HK-2 (cell line): Measurements from ENCODE around the gene PDLIM7.
A peak's percentile ranks its signal among the peaks of the same experiment; 100 is the strongest.
"Not testable (repeated sequence)": the region's sequence is repeated elsewhere in the genome, so short reads cannot be mapped to it uniquely, and the experiment has no call there.

Experiments
- DNase-seq: peaks from one replicate; pipeline ENCODE4 v3.0.0-alpha.2; 2018; ENCODE audit not compliant: unreplicated experiment

The PDLIM7 gene, protein sequence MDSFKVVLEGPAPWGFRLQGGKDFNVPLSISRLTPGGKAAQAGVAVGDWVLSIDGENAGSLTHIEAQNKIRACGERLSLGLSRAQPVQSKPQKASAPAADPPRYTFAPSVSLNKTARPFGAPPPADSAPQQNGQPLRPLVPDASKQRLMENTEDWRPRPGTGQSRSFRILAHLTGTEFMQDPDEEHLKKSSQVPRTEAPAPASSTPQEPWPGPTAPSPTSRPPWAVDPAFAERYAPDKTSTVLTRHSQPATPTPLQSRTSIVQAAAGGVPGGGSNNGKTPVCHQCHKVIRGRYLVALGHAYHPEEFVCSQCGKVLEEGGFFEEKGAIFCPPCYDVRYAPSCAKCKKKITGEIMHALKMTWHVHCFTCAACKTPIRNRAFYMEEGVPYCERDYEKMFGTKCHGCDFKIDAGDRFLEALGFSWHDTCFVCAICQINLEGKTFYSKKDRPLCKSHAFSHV

DNA sequence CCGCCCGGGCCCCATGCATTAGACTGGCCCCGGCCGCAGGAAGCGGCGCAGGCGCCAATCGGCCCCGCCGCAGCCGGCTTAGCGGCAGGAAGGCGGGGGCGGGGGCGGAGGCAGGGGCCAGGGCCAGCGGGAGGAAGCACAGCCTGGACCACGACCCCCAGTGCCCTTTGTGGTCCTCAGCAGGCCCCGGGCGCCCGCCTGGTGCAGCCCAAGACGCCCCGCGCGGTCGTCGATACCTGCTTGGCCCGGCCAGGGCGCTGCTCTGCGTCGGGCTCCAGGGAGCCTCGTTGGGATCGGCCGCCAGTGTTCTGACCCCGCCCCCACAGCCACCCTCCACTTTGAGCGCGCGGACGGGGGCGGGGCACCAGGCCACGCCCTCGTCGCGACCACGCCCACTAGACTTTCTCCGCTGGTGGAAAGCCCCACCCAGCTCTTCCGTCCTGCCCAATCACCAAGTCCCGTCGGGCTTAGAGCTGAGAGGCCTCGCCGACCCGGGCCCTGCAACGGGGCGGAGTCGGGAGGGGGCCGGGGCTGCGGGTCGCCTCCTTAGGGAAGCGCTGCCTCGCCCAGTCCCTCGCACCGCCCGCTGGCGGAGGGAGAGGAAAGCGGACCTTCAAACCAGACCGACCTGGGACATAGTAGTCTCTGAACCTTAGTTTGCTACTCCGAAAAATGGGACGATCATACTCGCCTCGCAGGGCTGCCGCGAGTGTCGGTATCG is at the start of gene PDLIM7:
Gene PDLIM7, minus strand, starts transcription at position 313 of the 721 bp plus-strand sequence. CDS start 1,092 bp downstream, outside the sequence.
- peak; percentile 93 for DNase-seq

DNA sequence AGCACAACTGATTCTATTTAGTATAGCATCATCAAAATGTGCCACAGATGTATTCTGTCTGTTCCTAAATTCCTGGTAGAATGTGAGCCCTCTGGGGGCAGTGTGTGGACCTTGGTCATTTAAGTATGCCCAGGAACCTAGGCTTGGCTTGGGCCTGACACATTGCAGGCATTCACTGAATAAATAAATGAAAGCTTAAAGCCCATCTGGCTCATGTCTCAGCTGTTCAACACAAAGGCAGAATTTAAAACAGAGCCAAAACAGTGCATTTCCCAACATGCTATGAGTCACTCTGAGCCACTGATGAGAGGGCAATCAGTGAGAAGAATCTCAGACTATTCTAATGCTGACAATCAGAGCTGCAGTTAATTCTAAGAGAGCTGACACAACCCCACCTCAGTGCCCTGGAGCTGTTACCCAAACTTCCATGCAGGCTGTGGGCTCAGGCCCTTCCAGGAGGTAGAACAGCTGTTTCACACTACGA is 48.9 kb upstream of the PDLIM7 start:
- DNase-seq = no peak

DNA sequence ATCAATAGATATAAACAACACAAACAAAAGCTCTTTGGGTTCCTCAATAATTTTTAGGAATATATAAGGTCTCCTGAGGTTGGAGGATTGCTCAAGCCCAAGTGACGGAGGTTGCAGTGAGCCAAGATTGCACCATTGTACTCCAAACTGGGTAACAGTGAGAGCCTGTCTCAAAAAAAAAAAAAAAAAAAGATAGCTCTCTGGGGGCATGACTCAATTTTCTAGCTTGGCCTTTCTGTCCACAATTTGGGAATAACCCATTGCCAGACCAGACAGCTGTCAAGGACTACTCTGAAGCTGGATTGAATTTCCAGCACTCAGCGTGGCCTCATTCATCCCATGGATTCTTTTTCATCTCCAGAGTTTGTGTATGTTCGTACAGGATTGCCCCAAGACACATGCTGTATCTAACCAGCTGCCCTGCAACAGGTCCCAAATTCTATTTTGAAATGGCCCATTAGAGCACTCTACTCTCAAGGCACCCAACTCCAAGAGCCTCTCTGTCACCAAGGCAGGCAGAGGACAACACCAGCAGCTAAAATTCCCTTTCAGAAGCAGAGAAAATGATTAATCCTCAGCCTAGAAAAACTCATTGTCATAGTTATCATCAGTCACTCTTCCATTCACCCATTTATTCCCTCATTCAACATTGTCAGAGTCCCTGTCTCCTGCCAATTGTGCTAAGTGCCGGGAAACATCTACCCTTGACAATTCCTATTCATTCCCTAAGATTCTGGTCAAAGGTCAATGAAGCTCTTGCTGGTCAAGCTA is 48.3 kb upstream of the PDLIM7 start:
- no peak for DNase-seq

DNA sequence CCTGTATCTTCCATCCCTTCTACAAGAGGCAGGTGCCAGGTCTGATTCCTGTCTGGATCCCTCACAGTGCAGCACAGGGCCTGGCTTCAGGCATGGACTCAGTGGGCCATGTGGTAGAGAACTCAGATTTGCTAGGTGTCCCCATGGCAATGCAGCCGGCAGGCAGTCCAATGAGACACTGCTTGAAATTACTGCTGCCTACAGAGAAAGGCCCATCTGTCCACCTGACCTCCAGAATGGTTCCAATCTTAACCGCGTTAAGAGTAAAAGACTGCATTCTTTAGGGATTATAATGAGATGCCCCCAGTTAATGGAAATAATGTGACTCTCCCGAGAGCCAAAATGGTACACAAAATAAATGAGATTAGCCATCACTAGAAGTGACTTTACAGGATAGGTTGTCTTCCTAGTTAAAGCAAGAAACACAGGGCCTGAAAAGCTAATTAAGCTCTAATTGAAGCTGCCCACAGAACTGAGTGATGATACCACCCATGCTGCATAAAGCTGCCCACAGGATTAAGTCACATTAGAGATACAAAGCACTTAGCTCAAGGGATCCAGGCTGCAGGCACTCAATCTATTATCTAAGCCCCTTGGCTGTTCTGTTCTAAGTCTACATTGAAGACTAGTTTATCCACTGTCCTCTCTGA is 45.5 kb upstream of the PDLIM7 start:
- no peak for DNase-seq

DNA sequence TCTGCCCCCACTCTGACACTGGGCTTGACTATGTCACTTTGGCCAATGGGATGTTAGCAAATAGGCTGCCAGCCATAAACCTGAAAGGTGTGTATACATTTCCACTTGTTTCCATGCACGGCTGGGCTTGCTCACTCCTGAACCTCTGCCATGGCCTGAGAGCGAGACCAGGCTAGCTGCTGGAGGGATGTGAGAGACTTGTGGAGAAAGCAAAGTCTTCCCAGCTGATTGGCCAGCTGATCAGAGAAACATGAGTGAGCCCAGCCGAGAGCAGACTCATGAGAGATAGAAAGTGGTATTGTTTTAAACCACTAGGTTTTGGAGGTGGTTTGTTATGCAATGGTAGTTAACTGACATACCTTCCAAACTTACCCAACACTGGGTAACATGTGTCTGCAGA is 43.0 kb upstream of the PDLIM7 start:
- DNase-seq = no peak

DNA sequence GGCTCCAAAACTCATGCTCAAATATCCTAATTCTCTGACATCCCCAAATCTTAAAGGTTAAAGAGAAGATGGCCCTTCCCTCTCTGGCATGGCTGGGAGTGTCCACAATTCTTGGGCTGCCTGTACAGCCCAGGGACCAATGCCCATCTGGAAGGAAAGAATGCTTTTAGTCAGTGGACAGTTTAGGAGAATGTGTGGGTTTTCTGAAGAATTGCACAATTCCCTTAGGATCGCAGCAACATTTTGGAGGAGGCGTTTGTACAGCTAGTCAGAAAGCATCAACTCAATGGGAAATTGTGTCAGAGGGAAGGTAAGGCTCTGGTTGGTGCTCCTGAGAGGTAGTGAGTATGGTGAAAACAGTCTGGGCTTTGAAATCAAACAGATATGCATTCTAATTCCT is 42.0 kb upstream of the PDLIM7 start:
- no peak for DNase-seq

DNA sequence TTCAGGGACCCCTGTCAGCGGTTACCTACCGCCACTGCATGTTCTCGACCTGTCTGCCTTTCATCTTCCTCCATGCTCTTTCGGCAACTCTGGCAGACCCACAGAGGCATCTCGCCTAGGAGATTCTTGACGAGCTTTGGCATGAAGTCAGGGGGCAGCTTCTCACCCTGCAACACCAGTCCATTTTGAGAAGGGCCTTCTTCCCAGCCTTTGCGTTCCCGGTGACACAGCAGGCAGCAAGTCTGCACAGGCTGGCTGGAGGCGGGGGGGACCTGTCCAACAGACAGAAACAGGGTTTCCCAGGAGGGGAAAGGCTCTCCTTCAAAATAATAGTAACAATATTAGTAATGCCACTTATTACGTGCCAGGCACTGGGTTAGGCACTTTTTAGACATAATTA is 41.5 kb upstream of the PDLIM7 start:
- DNase-seq = no peak

DNA sequence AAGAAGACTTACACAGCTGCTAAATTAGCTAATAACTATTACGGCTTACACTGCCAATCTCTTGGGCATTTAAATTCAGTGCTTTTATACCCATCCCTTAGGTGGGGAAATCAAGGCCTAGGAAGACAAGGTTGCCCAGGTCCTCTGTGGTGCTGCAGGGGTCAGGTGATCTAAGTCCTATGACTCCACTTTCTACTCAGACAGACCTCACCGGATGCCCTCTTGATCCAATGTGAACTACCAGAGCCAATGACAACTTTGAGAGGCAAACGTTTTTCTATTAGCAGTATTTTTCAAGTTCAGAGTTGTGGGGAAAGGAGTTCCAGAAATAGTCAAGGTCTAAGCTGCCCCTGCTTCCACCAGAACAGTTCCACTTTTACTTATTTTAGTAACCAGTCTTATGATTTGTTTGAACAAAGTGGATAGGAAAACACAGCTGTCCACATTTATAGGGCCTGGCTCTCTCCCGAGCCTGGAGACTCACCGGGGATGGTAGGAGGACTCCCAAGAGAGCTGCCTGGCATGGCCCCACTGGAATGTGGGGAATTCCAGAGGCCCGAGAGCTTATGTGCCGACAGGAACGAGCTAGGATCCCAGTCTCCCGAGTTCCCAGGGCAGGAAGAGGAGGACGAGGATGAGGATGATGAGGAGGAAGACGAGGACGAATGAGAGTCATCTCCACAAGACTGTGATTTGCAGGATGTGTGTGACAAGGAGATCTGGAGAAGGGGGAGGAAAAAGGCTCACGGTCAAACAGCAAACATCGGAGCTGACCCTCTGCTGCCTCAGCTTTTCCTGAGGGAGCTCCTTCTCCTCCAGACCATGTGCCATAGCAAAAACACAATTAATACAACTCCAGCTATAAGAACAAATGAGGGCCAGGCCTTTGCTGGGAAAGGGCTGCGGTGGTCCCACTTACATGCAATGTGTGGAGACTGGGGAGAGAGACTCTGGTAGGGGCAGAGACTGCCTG is 40.3 kb upstream of the PDLIM7 start:
- DNase-seq = peak; percentile 69

DNA sequence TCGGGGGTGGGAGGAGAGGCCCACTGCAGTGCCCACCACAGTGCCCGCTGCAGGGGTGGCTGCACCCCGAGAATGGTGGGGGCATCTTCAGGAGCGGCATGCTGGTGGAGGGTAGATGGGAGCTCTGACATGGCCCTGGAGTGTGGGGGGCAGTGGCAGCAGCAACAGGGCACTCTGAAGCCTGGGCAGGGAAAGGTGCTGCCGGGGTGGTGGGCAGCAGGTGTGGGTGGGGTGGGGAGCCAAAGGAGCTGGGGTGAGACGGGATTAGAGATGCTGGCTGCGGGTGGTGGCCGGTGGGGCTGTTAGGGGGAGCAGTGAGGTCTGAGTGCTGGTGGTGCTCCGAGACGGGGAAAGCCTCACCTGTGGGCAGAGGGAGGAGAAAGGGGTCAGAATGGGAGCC is 39.0 kb upstream of the PDLIM7 start:
- no peak for DNase-seq

DNA sequence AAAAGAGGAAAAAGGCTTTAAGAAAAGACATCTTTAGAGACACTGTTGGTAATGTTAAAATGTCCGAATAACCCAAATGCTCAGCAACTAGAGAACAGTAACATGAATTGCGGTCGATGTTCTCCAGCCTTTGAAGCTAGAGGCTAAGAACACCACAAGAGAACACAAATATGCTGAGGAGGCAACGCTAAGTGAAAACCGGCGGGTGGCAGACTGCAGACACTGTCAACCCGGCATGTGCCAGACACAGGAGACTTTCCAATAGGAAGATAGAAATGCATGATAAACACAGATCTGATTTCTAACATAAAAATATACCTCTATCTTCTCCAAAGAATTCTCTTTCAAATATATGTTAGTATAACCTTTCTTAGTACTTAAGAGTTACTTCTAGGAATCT is 37.7 kb upstream of the PDLIM7 start:
- DNase-seq = no peak

DNA sequence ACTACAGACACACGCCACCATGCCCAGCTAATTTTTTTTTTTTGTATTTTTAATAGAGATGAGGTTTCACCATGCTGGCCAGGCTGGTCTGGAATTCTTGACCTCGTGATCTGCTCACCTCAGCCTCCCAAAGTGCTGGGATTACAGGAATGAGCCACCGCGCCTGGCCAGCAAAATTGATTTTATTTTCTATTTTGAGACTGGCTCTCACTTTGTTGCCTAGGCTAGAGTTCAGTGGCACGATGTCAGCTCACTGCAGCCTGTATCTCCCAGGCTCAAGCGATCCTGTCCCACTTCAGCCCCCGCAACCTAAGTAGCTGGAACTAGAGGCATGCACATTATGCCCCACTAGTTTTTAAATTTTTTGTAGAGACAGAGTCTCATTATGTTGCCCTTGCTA is 37.0 kb upstream of the PDLIM7 start:
- not testable (repeated sequence) for DNase-seq

DNA sequence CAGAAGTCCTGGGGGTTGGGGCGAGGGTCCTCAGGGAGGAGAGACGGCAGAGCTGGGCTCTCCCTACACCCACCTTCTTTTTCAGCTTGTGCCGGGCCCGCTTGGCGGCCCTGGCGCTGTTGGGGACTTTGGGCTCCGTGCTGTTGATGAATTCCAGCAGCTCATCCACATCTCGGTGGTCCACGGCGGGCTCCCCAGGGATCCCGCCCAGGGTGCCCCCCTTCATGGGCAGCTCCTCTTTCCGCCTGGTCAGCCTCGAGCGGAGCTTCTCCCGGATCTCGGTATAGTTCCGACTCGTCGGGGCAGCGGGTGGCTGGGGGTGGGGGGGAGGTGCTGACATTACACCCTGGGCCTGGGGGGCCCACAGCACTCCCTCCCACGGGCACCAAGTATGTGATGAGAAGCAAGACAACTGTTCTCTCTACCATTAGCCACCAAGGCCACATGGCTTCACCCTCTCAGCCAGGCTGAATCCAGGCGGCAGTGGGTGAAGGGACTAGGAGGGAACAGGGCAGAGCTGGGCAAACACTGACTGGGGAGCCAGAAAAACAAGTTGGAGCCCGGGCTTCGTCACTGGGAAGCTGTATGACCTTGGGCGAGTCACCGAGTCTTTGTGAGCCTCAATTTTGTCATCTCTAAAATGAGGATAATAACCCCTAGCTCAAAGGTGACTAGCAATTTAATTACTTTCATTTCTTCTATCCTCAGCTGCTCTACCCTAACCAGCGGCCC is 34.0 kb upstream of the PDLIM7 start:
- DNase-seq = no peak

DNA sequence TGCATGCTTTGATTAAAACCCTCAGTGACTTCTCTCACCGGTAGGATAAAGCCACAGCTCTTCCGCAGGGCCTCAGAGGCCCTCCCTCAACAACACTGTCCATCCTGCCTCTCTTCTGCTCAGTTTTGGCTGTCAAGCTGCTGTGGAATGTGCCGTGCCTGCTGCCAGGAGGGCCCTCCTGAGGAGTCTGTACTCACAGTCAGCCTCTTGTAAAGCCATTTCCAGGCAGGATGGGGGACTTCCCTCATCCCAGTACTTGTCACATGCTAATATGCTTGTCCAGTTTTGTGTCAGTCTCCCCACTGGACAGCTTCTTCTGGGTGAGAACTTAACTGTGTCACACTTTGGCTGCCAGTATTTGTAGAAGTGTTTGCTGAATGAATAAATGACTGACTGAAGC is 33.2 kb upstream of the PDLIM7 start:
- no peak for DNase-seq

DNA sequence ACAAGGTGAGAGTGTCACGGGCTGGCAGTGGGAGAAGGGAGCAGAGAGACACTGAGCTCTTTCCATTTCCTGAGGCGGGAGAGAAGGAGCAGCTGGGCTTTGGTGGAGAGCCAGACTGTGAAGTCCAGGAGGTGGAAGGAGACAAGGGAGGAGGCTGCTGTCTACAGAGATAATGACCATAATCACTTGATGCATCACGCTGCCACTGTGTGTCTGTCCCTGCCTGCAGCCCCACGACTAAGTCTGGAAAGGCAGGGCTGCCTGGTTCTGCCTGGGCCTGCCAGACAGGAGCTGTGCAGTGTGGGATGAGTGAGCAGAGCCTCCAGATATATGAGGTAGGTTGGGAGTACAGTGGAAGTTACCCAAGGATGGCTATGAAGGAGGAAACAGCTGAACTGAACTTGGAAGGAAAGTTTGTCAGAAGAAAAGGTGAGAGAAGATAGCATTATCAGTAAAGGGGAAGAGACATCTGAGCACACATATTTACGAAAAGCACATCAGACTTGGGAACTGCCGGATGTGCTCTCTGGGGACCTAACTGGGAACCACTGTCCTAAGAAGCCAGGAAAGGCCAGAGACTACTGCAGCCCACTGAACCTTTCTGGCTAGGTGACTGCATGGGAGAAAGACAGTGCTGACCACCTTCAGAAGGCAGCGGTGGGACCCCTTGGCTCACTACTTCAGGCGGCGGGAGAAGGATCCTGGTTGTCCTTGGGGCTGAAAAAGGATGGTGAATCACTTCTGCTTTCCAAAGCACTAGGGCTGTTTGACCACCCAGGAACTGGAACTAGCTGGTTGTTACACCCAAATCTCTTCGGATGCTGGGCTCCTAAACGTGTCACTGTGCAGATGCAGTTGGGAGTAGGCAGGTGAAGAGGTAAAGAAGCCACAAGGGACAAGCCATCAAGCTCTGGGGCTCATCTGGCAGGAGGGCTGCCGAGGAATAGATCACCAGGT is 32.1 kb upstream of the PDLIM7 start:
- no peak for DNase-seq

DNA sequence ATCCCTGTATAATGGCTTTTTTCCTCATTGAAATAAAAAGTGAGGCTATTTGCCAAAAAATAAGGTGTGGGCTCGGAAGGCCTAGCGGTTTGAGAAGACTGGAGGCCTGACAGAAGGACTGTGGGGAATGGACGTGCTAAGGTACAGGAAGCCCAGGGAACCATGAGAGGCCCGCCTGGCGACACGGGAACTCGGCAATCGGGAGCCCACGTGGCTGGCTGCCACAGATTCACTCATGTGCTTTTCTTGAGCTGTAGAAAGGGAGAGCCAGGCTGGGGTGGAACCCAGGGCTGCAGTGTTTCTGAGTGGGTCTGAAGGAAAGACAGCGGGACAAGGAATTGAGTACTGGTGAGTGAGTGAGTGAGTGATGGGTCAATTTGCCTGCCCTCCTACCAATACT is 31.2 kb upstream of the PDLIM7 start:
- DNase-seq = no peak

DNA sequence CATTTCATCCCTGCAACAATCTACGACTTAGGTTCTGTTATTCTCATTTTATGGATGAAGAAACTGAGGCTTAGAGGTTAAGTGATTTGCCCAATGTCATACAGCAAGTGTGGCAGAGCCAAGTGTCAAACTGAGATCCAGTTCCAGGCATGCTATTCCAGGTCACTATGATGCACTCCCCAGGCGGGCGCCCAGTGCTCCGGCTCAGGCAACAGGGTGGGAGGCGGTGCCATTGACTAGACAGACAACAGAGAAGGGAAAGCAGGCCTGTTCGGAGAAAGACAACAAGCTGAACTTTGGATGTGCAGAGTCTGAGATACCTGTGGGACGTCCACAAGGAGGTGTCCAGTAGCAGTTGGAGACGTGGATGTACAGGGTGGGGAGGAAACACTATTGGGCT is 30.2 kb upstream of the PDLIM7 start:
- no peak for DNase-seq

DNA sequence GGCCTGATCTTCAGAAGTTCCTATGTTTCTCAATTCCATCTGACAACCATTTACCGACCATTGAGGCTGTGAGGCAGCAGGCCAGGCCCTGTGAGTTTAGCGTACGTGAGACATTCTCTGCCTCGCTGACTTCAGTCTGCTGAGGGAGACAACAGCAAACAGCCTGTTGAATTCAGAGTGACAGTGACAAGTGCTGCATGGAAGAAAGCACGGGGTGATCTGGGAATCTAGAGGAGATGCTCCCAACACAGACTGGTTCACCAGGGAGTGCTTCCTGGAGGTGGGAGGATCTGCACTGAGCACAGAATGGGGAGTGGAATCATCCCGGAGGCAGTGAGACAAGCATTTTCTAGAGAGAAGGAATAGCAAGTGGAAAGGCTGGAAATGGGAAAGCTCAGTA is 29.4 kb upstream of the PDLIM7 start:
- DNase-seq = no peak

DNA sequence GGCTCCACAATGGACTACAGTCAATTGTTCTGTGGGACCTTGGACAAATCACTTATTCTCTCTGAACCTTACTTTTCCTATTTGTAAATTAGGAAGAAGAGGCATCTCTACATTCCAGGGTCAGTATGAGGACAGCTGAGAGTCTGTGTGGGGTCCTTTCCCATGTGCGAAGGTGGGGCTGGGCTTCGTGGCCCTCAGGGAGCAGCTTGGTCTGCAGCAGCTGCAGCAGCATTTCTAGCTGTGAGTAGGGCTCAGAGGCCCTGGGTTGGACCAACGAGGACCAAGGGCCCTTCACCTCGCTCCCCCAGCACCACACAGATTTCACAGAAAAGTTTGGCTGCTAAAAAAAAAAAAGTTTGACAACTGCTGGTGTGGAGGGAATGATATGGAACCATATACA is 28.8 kb upstream of the PDLIM7 start:
- no peak for DNase-seq
